Measurements from ENCODE around the gene NSL1. TPM values are rescaled to one million over a fixed set of nuclear protein-coding genes. Genes with fewer than 3 reads are reported as not detected.
"Not testable (repeated sequence)": the region's sequence is repeated elsewhere in the genome, so short reads cannot be mapped to it uniquely, and the experiment has no call there.

NSL1 gene
- total RNA-seq, 1 donor from 2014 or later: 77.6 TPM

DNA sequence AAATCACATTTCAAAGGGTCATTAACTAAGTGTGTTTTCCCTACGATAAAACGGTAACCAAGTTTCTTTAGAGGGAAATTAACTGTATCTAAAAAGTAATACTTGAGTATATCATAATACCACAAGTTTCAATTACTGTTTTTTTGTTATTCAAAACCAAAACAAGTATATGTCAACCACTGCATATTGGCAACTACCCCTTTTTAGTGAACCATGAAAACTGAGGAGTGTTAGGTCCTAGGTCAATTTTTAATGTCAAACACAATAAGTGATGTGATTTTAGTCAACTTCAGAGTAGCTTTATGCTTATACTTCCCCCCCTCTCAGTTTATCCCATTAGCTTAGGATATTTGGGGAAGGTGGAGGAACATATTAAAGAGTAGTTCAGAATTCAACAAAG lies 10.4 kb downstream of the NSL1 start:
- Histone ChIP-seq H3K27me3 (no peaks in the 10 kb centered on the region), H3K79me2 (ENCODE audit: low read depth) (peaks cover 4% of the 10 kb centered on the region), H3K4me1 (no peaks in the 10 kb centered on the region), H3K27ac (no peak overlapping the region), H3K4me3 (no peak overlapping the region), H3K9me3 (ENCODE audit: low read depth) (no peaks in the 10 kb centered on the region), H3K9ac (no peak overlapping the region), H4K20me1 (ENCODE audit: low read depth) (peaks cover 12% of the 10 kb centered on the region), H3K36me3 (peaks cover 37% of the 10 kb centered on the region), H2AFZ (replicated peaks) (no peak overlapping the region), H3F3A (ENCODE audit: low read depth) (peaks cover 4% of the 10 kb centered on the region), H3K4me2 (no peak overlapping the region)
- no peak for DNase-seq (ENCODE audit: low spot score)
- Mint-ChIP-seq H3K4me1 (no peaks in the 10 kb centered on the region), H3K27me3 (ENCODE audit: insufficient read depth, low read depth) (peaks cover 2% of the 10 kb centered on the region), H3K36me3 (peaks cover 32% of the 10 kb centered on the region), H3K27ac (no peak overlapping the region), H3K9me3 (peaks cover 6% of the 10 kb centered on the region), H3K4me3 (no peak overlapping the region)
- TF ChIP-seq, protein P1, sequence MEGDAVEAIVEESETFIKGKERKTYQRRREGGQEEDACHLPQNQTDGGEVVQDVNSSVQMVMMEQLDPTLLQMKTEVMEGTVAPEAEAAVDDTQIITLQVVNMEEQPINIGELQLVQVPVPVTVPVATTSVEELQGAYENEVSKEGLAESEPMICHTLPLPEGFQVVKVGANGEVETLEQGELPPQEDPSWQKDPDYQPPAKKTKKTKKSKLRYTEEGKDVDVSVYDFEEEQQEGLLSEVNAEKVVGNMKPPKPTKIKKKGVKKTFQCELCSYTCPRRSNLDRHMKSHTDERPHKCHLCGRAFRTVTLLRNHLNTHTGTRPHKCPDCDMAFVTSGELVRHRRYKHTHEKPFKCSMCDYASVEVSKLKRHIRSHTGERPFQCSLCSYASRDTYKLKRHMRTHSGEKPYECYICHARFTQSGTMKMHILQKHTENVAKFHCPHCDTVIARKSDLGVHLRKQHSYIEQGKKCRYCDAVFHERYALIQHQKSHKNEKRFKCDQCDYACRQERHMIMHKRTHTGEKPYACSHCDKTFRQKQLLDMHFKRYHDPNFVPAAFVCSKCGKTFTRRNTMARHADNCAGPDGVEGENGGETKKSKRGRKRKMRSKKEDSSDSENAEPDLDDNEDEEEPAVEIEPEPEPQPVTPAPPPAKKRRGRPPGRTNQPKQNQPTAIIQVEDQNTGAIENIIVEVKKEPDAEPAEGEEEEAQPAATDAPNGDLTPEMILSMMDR (IDR thresholded peaks at IDR 0.05): no peak
- TF ChIP-seq EZH2 (IDR thresholded peaks at IDR 0.05) (no peak), EZH2phosphoT487 (IDR thresholded peaks at IDR 0.05) (no peak)

DNA sequence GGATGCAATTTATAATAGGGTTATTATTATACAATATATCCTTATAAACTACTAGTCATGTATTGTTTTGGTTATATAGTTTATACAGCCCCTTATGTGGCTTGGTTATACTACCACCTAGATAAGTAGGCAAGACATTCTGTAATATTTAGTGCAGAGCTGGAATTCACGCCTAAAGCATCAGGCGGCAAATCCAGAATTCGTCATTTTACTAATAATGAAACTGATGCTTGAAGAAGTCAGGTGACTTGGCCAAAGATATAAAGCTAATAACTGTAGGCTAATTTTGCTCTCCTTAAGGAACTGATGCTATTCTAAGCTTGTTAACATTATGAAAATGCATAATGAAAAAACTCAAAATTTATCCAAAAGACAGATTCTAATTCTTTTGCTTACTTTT lies 10.8 kb downstream of the NSL1 start:
- H3K27me3 Mint-ChIP-seq (ENCODE audit: insufficient read depth, low read depth): peaks cover 2% of the 10 kb centered on the region
- no peak overlapping the region for H3K9ac ChIP-seq
- H3K27ac Mint-ChIP-seq: no peak overlapping the region
- no peaks in the 10 kb centered on the region for H3K79me2 ChIP-seq (ENCODE audit: low read depth)
- H3K27ac ChIP-seq: no peak overlapping the region
- H3K4me1 Mint-ChIP-seq: no peaks in the 10 kb centered on the region
- H2AFZ ChIP-seq (replicated peaks): no peak overlapping the region
- H3F3A ChIP-seq (ENCODE audit: low read depth): peaks cover 4% of the 10 kb centered on the region
- peaks cover 30% of the 10 kb centered on the region for H3K36me3 Mint-ChIP-seq
- TF ChIP-seq EZH2 (IDR thresholded peaks at IDR 0.05) (no peak), EZH2phosphoT487 (IDR thresholded peaks at IDR 0.05) (no peak)
- TF ChIP-seq, protein P1 (IDR thresholded peaks at IDR 0.05): no peak
- H4K20me1 ChIP-seq (ENCODE audit: low read depth): peaks cover 12% of the 10 kb centered on the region
- DNase-seq (ENCODE audit: low spot score): no peak
- H3K4me2 ChIP-seq: no peak overlapping the region
- H3K9me3 ChIP-seq (ENCODE audit: low read depth): no peaks in the 10 kb centered on the region
- peaks cover 37% of the 10 kb centered on the region for H3K36me3 ChIP-seq
- H3K4me3 Mint-ChIP-seq: no peak overlapping the region
- H3K4me1 ChIP-seq: no peaks in the 10 kb centered on the region
- no peaks in the 10 kb centered on the region for H3K27me3 ChIP-seq
- H3K9me3 Mint-ChIP-seq: peaks cover 6% of the 10 kb centered on the region
- no peak overlapping the region for H3K4me3 ChIP-seq

DNA sequence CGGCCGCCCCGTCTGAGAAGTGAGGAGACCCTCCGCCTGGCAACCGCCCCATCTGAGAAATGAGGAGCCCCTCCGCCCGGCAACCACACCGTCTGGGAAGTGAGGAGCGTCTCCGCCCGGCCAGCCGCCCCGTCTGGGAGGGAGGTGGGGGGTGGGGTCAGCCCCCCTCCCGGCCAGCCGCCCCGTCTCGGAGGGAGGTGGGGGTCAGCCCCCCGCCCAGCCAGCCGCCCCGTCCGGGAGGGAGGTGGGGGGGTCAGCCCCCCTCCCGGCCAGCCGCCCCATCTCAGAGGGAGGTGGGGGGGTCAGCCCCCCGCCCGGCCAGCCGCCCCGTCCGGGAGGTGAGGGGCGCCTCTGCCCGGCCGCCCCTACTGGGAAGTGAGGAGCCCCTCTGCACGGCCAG lies 12.5 kb downstream of the NSL1 start:
- DNase-seq (ENCODE audit: low spot score); H3K9me3 Mint-ChIP-seq; H3K27ac Mint-ChIP-seq; H3K9ac ChIP-seq; H2AFZ ChIP-seq (replicated peaks); H3K4me1 ChIP-seq; H3K9me3 ChIP-seq (ENCODE audit: low read depth); H3K27me3 Mint-ChIP-seq (ENCODE audit: insufficient read depth, low read depth); H3F3A ChIP-seq (ENCODE audit: low read depth); H3K79me2 ChIP-seq (ENCODE audit: low read depth); H3K4me1 Mint-ChIP-seq; H3K27me3 ChIP-seq; H3K4me3 Mint-ChIP-seq; H3K27ac ChIP-seq; H3K4me2 ChIP-seq; H3K4me3 ChIP-seq; H4K20me1 ChIP-seq (ENCODE audit: low read depth): not testable (repeated sequence)
- peaks cover 38% of the 10 kb centered on the region for H3K36me3 Mint-ChIP-seq
- H3K36me3 ChIP-seq: peaks cover 25% of the 10 kb centered on the region

DNA sequence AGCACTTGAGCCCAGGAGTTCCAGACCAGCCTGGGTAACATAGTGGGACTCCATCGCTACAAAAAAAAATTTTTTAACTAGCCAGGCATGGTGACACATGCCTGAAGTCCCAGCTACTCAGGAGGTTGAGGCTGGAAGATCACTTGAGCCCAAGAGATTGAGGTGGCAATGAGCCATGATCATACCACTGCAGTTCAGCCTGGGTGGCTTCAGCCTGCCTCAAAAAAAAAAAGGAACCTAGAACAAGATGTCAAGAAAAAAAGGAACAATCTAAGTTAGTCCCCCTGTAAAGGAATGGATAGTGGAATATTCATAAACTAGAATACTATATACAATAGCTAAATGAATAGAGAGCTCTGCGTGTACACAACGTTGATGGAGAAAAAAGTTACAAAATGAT lies 14.4 kb downstream of the NSL1 start:
- Mint-ChIP-seq H3K36me3 (peaks cover 46% of the 10 kb centered on the region), H3K4me3 (no peak overlapping the region), H3K9me3 (peaks cover 11% of the 10 kb centered on the region), H3K27ac (no peak overlapping the region), H3K27me3 (ENCODE audit: insufficient read depth, low read depth) (peaks cover 2% of the 10 kb centered on the region), H3K4me1 (no peaks in the 10 kb centered on the region)
- no peak overlapping the region for H3K4me3 ChIP-seq
- no peak overlapping the region for H2AFZ ChIP-seq (replicated peaks)
- H3K4me1 ChIP-seq: no peaks in the 10 kb centered on the region
- H3K27me3 ChIP-seq: no peaks in the 10 kb centered on the region
- no peak overlapping the region for H3K9ac ChIP-seq
- H3K79me2 ChIP-seq (ENCODE audit: low read depth): peaks cover 27% of the 10 kb centered on the region
- no peak for DNase-seq (ENCODE audit: low spot score)
- peaks cover 4% of the 10 kb centered on the region for H4K20me1 ChIP-seq (ENCODE audit: low read depth)
- no peak for TF ChIP-seq EZH2phosphoT487 (IDR thresholded peaks at IDR 0.05)
- TF ChIP-seq, protein P1 (IDR thresholded peaks at IDR 0.05): no peak
- no peak for TF ChIP-seq EZH2 (IDR thresholded peaks at IDR 0.05)
- peaks cover 19% of the 10 kb centered on the region for H3K36me3 ChIP-seq
- H3K9me3 ChIP-seq (ENCODE audit: low read depth): no peaks in the 10 kb centered on the region
- H3F3A ChIP-seq (ENCODE audit: low read depth): peaks cover 4% of the 10 kb centered on the region
- no peak overlapping the region for H3K4me2 ChIP-seq
- H3K27ac ChIP-seq: no peak overlapping the region
